RPMI7951 (cell line): ENCODE results near the gene BAG2. TPM values are rescaled to one million over a fixed set of nuclear protein-coding genes. Genes with fewer than 3 reads are reported as not detected.

Experiments used
- DNase-seq: peaks from one replicate; pipeline ENCODE4 v3.0.0-alpha.2; 2012; ENCODE audit warnings: low read depth
- total RNA-seq: library from RNA; depleted of rRNA; stranded (reverse); fragments of >200 nt; shearing (Covaris generic); gene quantifications from 2 replicates; pipeline ENCODE4 v1.2.3, GENCODE V29; 2014

The BAG2 gene
- total RNA-seq, 1 experiment from 2014 or later: 18.3 TPM

GRCh38 chr6:57173886-57174510 lies 1.9 kb downstream of the BAG2 start:
- peak; percentile 79 for DNase-seq

- no peak for DNase-seq
Observed at GRCh38 chr6:57174511-57174907, 2.4 kb downstream of the BAG2 start.

- DNase-seq: no peak
Observed at GRCh38 chr6:57177545-57178265, 5.6 kb downstream of the BAG2 start.

- no peak for DNase-seq
Observed at GRCh38 chr6:57180596-57180995, 8.5 kb downstream of the BAG2 start.

GRCh38 chr6:57182017-57182432 lies 9.9 kb downstream of the BAG2 start:
- DNase-seq: no peak

- DNase-seq: no peak
Observed at GRCh38 chr6:57183336-57183735, 11.2 kb downstream of the BAG2 start.

GRCh38 chr6:57190140-57190539 lies 18.0 kb downstream of the BAG2 start:
- DNase-seq: peak; percentile 42

- DNase-seq: no peak
Observed at GRCh38 chr6:57193177-57193576, 21.1 kb downstream of the BAG2 start.

- no peak for DNase-seq
Observed at GRCh38 chr6:57195457-57195856, 23.3 kb downstream of the BAG2 start.

GRCh38 chr6:57198926-57199636 lies 27.0 kb downstream of the BAG2 start:
- no peak for DNase-seq

GRCh38 chr6:57201718-57202117 lies 29.6 kb downstream of the BAG2 start:
- DNase-seq: no peak

- no peak for DNase-seq
Observed at GRCh38 chr6:57205550-57206328, 33.6 kb downstream of the BAG2 start.

- DNase-seq: peak; percentile 49
Observed at GRCh38 chr6:57207141-57207540, 35.0 kb downstream of the BAG2 start.

- no peak for DNase-seq
Observed at GRCh38 chr6:57207872-57208271, 35.7 kb downstream of the BAG2 start.

- no peak for DNase-seq
Observed at GRCh38 chr6:57209030-57209429, 36.9 kb downstream of the BAG2 start.

GRCh38 chr6:57210060-57210459 lies 37.9 kb downstream of the BAG2 start:
- no peak for DNase-seq

GRCh38 chr6:57215260-57215659 lies 43.1 kb downstream of the BAG2 start:
- no peak for DNase-seq

- DNase-seq: peak; percentile 72
Observed at GRCh38 chr6:57216235-57217101, 44.3 kb downstream of the BAG2 start.

GRCh38 chr6:57217270-57217669 lies 45.1 kb downstream of the BAG2 start:
- DNase-seq: no peak

- DNase-seq: no peak
Observed at GRCh38 chr6:57220083-57220703, 48.1 kb downstream of the BAG2 start.
